CD4-positive, alpha-beta T cell treated with Interleukin-1 beta for 1 hour (primary cell): ENCODE data around the gene SMURF2.
"Not testable (repeated sequence)": the region's sequence is repeated elsewhere in the genome, so short reads cannot be mapped to it uniquely, and the experiment has no call there.

Source experiments
- DNase-seq, 2 donors: peaks; one replicate each; pipeline ENCODE4 v3.0.0-alpha.2; 2020 to 2022

The SMURF2 gene

GRCh38 chr17:64628641-64629040 lies 33.5 kb downstream of the SMURF2 start:
- DNase-seq: no peak

GRCh38 chr17:64627797-64628196 lies 34.3 kb downstream of the SMURF2 start:
- DNase-seq: no peak

DNA sequence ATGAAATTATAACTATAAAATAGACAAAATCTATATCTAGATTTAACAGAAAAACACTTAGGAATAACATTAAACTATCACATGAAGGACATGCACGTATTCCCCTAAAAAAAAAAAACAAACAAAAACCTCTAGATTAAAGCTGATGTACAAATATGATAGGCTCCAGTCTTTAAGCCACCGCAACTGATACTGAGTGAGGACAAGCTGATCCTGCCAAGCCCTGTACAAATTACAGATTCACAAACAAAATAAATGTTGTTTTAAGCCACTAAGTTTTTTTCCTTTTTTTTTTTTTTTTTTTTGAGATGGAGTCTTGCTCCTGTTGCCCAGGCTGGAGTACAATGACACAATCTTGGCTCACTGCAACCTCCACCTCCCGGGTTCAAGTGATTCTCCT lies 35.3 kb downstream of the SMURF2 start:
- DNase-seq: no peak

- no peak for DNase-seq
Measured at GRCh38 chr17:64625541-64625940, 36.6 kb downstream of the SMURF2 start.

DNA sequence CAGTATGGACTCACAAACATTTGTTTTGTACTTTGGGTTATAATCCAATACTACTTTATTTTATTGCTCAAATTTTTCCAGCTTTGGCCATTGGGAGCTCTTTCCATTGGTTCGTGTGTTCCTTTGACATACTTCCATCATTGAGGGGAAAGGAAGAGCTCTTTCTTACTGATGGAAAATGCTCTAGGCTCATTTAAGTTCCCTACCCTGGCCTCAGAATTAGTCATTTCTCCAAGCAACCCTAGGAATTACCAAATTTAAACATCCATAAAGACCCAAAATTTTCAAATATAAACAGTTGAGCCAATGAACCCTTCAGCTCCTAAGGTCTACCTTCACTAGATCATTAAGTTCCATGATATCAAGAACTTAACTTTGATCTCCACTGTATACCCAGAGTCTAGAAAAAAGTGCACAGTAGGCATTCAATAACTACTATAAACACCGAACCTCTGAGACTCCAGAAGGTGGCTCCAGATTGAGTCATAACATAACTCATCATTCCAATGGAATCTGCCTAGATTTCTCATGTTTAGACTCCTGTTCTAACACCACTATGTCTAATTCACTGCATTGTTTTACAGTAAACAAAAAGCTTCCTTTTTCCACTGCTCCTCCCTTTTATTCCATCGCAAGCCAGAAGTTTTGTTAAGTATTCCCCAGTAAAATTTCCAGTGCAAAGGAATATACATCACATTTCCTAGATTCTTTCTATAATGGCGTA lies 39.0 kb downstream of the SMURF2 start:
- no peak for DNase-seq

- DNase-seq: no peak
Measured at GRCh38 chr17:64621772-64622171, 40.3 kb downstream of the SMURF2 start.

GRCh38 chr17:64618848-64619247 lies 43.3 kb downstream of the SMURF2 start:
- DNase-seq: no peak

GRCh38 chr17:64617125-64617780 lies 44.9 kb downstream of the SMURF2 start:
- no peak for DNase-seq

DNA sequence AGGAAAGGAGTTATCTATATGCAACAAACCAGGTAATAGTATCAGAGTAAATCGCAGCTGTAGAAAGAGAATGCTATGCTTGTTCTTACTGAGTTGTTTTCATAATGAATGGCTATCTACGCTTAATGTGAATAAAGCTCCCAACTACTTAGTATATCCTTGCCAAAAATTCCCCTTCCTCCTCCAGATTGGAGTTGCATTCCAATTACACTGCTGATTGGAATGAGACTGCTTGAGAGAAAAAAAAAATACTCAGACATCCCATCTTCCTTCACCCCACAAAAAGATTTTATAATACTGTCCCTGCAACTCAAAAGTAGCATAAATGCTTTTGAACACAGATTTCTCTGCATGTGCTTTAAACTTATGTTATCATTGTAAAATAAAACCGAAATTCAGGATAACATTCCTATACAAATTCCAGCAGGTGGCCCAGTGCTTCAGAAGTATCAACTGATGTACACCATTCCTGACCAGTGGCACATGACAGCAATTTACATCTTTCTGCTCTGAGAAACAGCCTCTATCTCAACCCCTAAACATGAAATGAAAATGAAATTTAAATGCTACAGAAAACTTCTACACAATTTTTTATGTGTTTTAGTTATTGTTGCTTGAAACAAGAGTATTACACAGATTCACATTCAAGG lies 47.0 kb downstream of the SMURF2 start:
- DNase-seq: no peak

DNA sequence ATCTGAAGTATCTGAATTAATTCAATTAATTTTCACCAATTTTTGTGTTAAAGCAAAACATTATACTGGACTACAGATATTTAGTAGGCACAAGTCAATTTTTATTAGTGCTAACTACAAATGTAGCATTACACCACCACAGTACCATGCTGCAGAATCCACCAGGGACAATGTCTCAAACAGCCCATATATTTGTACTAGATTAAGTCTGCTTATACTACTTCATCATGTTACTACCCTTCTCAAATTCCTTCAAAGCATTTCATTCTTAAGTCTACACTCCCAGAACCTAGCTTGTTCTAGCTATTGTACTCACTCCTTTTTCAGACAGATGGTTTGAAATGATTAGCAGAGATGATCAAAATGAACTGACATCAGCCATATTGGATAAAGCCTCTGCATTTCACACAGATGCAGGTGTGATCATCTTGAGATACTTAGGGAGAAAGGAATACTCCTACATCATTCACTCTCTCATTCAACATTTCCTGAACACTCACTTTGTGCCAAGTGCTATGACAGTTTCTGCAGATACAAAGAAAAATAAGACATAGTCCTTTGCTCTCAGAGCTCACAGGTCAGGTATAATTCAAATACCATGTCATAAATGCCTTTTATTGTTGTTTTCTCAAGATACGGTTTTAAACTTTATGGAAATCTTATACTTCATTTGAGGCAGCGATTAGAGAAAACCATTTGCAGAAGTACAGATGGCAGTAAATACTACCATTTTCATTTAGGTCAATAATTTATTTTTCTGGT lies 47.7 kb downstream of the SMURF2 start:
- DNase-seq: no peak

DNA sequence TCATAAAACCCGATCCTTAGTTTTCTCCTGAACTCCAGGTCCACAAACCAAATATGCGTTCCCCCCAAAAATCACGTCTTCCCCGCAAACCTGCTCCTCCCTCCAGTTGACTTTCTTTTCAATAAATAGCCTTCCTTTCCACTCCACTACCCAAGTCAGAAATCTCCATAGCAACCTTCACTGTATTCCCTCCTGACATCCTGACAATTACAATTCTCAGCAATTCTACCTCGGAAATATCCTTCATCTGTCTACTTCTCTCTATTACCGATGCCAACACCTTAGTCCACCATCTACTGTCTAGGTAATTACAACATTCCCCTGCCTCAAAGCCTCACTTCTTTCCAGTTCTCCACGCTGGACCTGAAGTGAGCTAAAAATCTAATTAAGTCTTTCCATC lies 50.7 kb downstream of the SMURF2 start:
- DNase-seq: no peak

- not testable (repeated sequence) for DNase-seq
Measured at GRCh38 chr17:64610244-64610643, 51.9 kb downstream of the SMURF2 start.

DNA sequence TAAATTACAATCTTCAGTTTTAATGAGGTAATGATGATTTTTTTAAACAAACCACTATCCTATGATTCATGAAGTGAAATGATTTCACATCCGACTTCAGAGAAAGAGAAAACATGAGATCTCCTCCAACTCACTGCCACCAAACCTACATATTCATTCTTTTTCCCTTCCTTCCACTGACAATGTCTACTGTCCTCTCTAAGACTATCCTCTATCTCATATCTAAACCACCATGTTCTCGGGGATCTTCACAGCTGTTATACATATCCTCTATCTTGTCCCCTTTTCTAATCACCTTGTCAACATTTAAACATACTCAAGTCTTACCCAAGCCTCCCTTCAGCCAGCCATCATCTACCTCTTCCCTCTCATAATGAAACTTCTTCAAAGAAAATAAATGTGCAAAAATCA lies 53.5 kb downstream of the SMURF2 start:
- no peak for DNase-seq

- DNase-seq: no peak
Measured at GRCh38 chr17:64607862-64608565, 54.1 kb downstream of the SMURF2 start.

DNA sequence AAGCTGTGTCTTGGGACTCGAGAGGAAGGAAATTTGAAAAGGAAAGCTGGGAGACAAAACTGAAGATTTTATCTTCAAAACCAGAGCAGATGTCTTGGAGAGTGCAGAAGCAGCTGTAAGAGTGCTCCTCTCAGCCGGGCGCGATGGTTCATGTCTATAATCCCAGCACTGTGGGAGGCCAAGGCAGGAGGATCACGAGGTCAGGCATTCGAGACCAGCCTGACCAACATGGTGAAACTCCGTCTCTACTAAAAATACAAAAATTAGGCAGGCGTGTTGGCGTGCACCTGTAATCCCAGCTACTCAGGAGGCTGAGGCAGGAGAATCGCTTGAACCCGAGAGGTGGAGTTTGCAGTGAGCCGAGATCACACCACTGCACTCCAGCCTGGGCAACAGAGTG lies 57.6 kb downstream of the SMURF2 start:
- not testable (repeated sequence) for DNase-seq

- DNase-seq: no peak
Measured at GRCh38 chr17:64603987-64604386, 58.1 kb downstream of the SMURF2 start.

DNA sequence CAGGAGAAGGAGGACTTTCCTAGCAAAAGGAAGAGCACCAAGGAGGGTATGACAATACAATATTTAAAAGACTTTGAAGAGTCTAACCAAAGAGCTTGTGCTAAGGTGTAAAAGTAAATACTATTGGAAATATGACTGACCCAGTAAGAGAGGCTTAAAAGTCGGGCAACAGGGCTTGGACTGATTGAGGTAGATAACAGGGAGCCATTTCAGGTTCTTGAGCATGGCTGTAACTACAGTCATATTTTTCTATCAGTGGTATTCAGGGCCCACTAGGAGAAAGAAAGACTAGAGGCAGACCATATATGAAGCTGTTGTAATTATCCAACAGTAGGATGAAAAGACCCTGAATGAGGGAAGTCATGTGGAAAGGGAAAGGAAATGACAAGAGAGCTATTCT lies 62.3 kb downstream of the SMURF2 start:
- no peak for DNase-seq

GRCh38 chr17:64599187-64599676 lies 62.9 kb downstream of the SMURF2 start:
- DNase-seq: peak; percentile 49 to 54

- no peak for DNase-seq
Measured at GRCh38 chr17:64598672-64599071, 63.4 kb downstream of the SMURF2 start.

DNA sequence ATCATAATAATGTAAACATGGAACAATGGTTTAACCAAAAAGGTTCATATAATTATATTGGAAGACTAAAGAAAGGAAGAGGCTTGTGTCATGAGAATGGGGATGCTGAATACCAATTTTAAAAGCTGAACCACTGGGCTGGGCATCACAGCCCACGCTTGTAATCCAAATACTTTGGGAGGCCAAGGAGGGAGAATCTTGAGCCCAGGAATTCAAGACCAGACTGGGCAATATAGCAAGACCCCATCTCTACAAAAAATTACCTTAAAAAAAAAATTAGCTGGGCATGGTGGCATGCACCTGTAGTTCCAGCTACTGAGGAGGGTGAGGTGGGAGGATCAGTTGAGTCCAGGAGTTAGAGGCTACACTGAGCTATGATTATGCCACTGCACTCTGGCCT lies 65.1 kb downstream of the SMURF2 start:
- no peak for DNase-seq

DNA sequence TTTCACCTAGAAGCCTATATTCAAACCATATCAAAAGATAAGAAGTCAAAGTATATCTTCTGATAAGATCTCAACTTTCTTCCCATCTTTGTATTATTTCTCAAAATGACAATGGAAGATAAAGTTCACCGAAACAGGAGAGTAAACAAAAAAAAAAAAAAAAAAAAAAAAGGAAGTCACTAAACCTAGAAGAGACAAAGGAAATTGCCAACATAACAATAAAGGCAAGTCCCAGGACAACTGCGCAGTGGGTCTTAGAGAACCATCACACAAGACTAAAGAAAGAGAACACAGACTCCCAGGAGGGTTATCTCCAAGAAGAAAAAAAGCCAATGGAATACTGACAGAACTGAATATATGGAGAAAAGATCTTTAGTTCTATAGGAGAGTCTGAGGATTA lies 65.7 kb downstream of the SMURF2 start:
- DNase-seq: no peak

DNA sequence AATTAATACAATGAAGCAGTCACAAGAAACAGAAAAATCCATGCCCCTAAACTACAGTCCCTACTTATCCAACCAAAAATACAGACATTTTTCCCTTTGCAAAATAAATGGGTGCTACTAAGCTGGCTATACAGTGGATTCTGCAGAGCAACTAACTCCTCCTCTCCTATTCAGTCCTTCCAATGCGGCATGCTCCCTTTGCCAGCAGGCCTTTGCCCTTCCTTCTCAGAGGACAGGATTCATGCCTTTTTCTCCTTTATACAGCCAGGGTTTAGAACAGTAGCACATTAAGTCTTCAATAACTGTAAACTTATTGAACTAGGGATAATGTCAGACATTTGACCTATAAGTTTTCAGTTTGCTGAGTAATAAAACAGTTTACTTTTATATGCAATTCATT lies 70.2 kb downstream of the SMURF2 start:
- no peak for DNase-seq

- DNase-seq: no peak
Measured at GRCh38 chr17:64585146-64585545, 77.0 kb downstream of the SMURF2 start.
